K562 (cell line): ENCODE data around the gene EXOC3L1. TPM values are rescaled to one million over a fixed set of nuclear protein-coding genes. Genes with fewer than 3 reads are reported as not detected.

ENCODE experiments used
- ATAC-seq: fragments of 200-7000 bp; cut with Tn5 transposase; 3 replicates; pipeline ENCODE4 v1.9.1; 2020; ENCODE audit warnings: moderate library complexity
- BruUV-seq: library from RNA; stranded (reverse); fragments of 400-500 nt; replicated peaks from 2 replicates; lab custom pipeline; 2021; lab: Mats Ljungman, UMichigan
- CTCF ChIA-PET: fragments of 300-600 bp; formaldehyde crosslinking; extraction: SDS; loops from one replicate; lab custom pipeline; 2021; ENCODE audit warnings: low intra/inter-chr PET ratio; lab: Yijun Ruan, JAX
- POLR2A ChIA-PET: fragments of 300-600, 350-650 bp; sonication (Branson Sonifier 250); formaldehyde crosslinking; extraction: SDS; loops from one replicate; lab custom pipeline; 2021; ENCODE audit warnings: antibody characterized with exemption, inconsistent platforms; lab: Yijun Ruan, JAX
- DNase-seq, 4 experiments: peaks; one replicate each; pipeline versions ENCODE4 v3.0.0 to v3.0.0-alpha.2; 2011 to 2018; ENCODE audit warnings: low spot score in 3 of 4, mixed read lengths in 3 of 4; ENCODE audit errors: extremely low read depth in 1 of 4
- FAIRE-seq: peaks from 2 replicates; lab custom pipeline; 2011; peaks lifted over from hg19 to GRCh38; lab: Jason Lieb, UNC
- H2AFZ ChIP-seq: 2 replicates; pipeline ENCODE4 v1.6.0; 2011; ENCODE audit warnings: low read depth, low read length, control low read depth, inconsistent platforms
- H3K27ac ChIP-seq: fragments of 200-600 bp; 3 replicates; pipeline ENCODE4 v1.8.0; 2011; ENCODE audit warnings: low read depth, mild to moderate bottlenecking, control low read depth, inconsistent platforms, low read length, moderate library complexity, mixed read lengths; ENCODE audit errors: extremely low read depth
- H3K27me3 ChIP-seq, 2 experiments: fragments of 300-600 bp in 1 of 2; 2 replicates in 1 of 2; 3 replicates in 1 of 2; pipeline versions ENCODE4 v1.6.0 to v1.8.0; 2011; ENCODE audit warnings: inconsistent platforms in 2 of 2, low read length in 2 of 2, mild to moderate bottlenecking in 1 of 2, mixed read lengths in 1 of 2, moderate library complexity in 1 of 2; ENCODE audit not compliant: control insufficient read depth in 2 of 2, insufficient read depth in 2 of 2
- H3K36me3 ChIP-seq: fragments of 300-600 bp; 3 replicates; pipeline ENCODE4 v1.8.0; 2011; ENCODE audit warnings: mild to moderate bottlenecking, low read length, inconsistent platforms; ENCODE audit not compliant: control insufficient read depth, insufficient read depth
- H3K4me1 ChIP-seq, 2 experiments: fragments of 200-600 bp in 1 of 2; replicated peaks in 1 of 2; 2 replicates in 1 of 2; 3 replicates in 1 of 2; pipeline versions ENCODE4 v1.5.1 to v1.8.0; 2011; ENCODE audit warnings: inconsistent platforms in 2 of 2, low read length in 2 of 2, mild to moderate bottlenecking in 1 of 2, mixed read lengths in 1 of 2, moderate library complexity in 1 of 2; ENCODE audit not compliant: control insufficient read depth in 2 of 2, insufficient read depth in 2 of 2
- H3K4me2 ChIP-seq: 2 replicates; pipeline ENCODE4 v1.6.1; 2011; ENCODE audit warnings: low read length, control low read depth, inconsistent platforms, mixed read lengths; ENCODE audit not compliant: insufficient read depth
- H3K4me3 ChIP-seq: fragments of 200-600 bp; sonication (generic), shearing (Covaris generic); 2 replicates; pipeline ENCODE4 v1.5.1; 2016; ENCODE audit warnings: control low read depth, inconsistent platforms
- H3K79me2 ChIP-seq: fragments of 200-600 bp; 3 replicates; pipeline ENCODE4 v1.8.0; 2011; ENCODE audit warnings: low read length, inconsistent platforms; ENCODE audit not compliant: control insufficient read depth, insufficient read depth
- H3K9ac ChIP-seq, 2 experiments: 2 replicates each; pipeline versions ENCODE4 v1.6.0 to v1.6.1; 2011; ENCODE audit warnings: low read depth in 2 of 2, low read length in 2 of 2, control low read depth in 1 of 2, inconsistent platforms in 1 of 2, mild to moderate bottlenecking in 1 of 2, mixed read lengths in 1 of 2; ENCODE audit not compliant: insufficient read depth in 1 of 2
- H3K9me1 ChIP-seq: one replicate; pipeline ENCODE4 v1.6.0; 2011; ENCODE audit warnings: inconsistent platforms, mild to moderate bottlenecking, low read length, moderate library complexity; ENCODE audit not compliant: control insufficient read depth, insufficient read depth
- H3K9me3 ChIP-seq: replicated peaks from 2 replicates; pipeline ENCODE4 v1.5.1; 2011; ENCODE audit warnings: low read depth, low read length, inconsistent platforms; ENCODE audit not compliant: control insufficient read depth, insufficient read depth
- H4K20me1 ChIP-seq: replicated peaks from 2 replicates; pipeline ENCODE4 v1.6.1; 2011; ENCODE audit warnings: low read length, inconsistent platforms, mixed read lengths; ENCODE audit not compliant: control insufficient read depth, insufficient read depth
- BMI1 ChIP-seq: fragments of 150-350 bp; IDR thresholded peaks from 2 replicates; pipeline ENCODE4 v1.6.1; 2014; ENCODE audit warnings: low read length
- DACH1 ChIP-seq: fragments of 450-650 bp; IDR thresholded peaks from 2 replicates; pipeline ENCODE4 v1.6.1; 2018; ENCODE audit not compliant: partially characterized antibody
- DDX20 ChIP-seq: fragments of 450-650 bp; IDR thresholded peaks from 2 replicates; pipeline ENCODE4 v1.6.1; 2016; ENCODE audit warnings: missing genetic modification characterization, low read depth, mild to moderate bottlenecking, missing compliant biosample characterization, moderate library complexity
- HDAC2 ChIP-seq: fragments of 450-650 bp; IDR thresholded peaks from 2 replicates; pipeline ENCODE4 v1.6.1; 2016; ENCODE audit warnings: mild to moderate bottlenecking
- JUND ChIP-seq, 2 experiments: IDR thresholded peaks; 2 replicates in 1 of 2; 3 replicates in 1 of 2; pipeline ENCODE4 v1.6.1; 2011; ENCODE audit warnings: borderline replicate concordance in 2 of 2, low read depth in 2 of 2, low read length in 2 of 2, improper control_type of control experiment in 1 of 2, missing biosample characterization in 1 of 2, missing genetic modification characterization in 1 of 2, missing genetic modification reagents in 1 of 2
- KAT2B ChIP-seq: IDR thresholded peaks from one replicate; pipeline ENCODE4 v1.6.1; 2012; ENCODE audit warnings: low read depth, mild to moderate bottlenecking, control low read depth, inconsistent platforms, low read length, moderate library complexity
- NCOA2 ChIP-seq, 2 experiments: fragments of 450-650 bp; IDR thresholded peaks; 2 replicates each; pipeline ENCODE4 v1.6.1; 2018; ENCODE audit warnings: mild to moderate bottlenecking in 2 of 2, moderate library complexity in 1 of 2; ENCODE audit not compliant: partially characterized antibody in 2 of 2
- NR4A1 ChIP-seq, 2 experiments: fragments of 250-450 bp in 1 of 2; fragments of 450-650 bp in 1 of 2; sonication (Bioruptor Pico) in 1 of 2; IDR thresholded peaks; 2 replicates each; pipeline versions ENCODE4 v1.4.0 to v1.6.1; 2016 to 2020; ENCODE audit warnings: mild to moderate bottlenecking in 2 of 2, missing compliant biosample characterization in 1 of 2, missing genetic modification characterization in 1 of 2, moderate library complexity in 1 of 2
- STAT5A ChIP-seq: IDR thresholded peaks from 2 replicates; pipeline ENCODE4 v1.6.1; 2012; ENCODE audit warnings: low read length, inconsistent platforms, borderline replicate concordance
- ZNF133 ChIP-seq: fragments of 250-450 bp; sonication (Bioruptor Pico); IDR thresholded peaks from 2 replicates; pipeline ENCODE4 v1.4.0; 2020; ENCODE audit warnings: mild to moderate bottlenecking
- ZSCAN29 ChIP-seq: fragments of 450-650 bp; IDR thresholded peaks from 2 replicates; pipeline ENCODE4 v1.6.1; 2017
- WGBS: fragments of 100-300 bp; shearing (Covaris generic); methylation state at CpG from one replicate; pipeline ENCODE4 v1.1.6; 2016; ENCODE audit warnings: low coverage, mixed read lengths; ENCODE audit not compliant: insufficient coverage; ENCODE audit errors: missing lambda C conversion rate; 5-methylcytosine and 5-hydroxymethylcytosine counted together
- in situ Hi-C: fragments of 300-500 bp; cut with MboI; formaldehyde crosslinking; loops from 4 replicates; pipeline ENCODE4 v1.15.0; 2018; ENCODE audit warnings: inconsistent platforms, mixed read lengths
- intact Hi-C: fragments of 100-400 bp; cut with micrococcal nuclease; formaldehyde crosslinking; loops from 2 replicates; pipeline ENCODE4 v1.14.2; 2022
- polyA plus RNA-seq, 8 experiments: library from polyadenylated mRNA; depleted of rRNA in 4 of 8; stranded (reverse) in 5 of 8; unstranded in 3 of 8; fragments of >200 nt; fragmentation: Nextera tagmentation in 2 of 8; fragmentation: Illumina TruSeq in 1 of 8; extraction: Ambion mirVana in 2 of 8; extraction: Trizol in 1 of 8; gene quantifications; 2 replicates each; pipeline versions ENCODE4 v1.2.1 to v1.2.3, GENCODE V29; 2011 to 2014; ENCODE audit warnings: inconsistent platforms in 1 of 8, missing spikeins in 1 of 8
- total RNA-seq, 7 experiments: library from RNA; depleted of rRNA in 6 of 7; stranded (reverse); fragments of >200 nt in 6 of 7; fragmentation: Illumina TruSeq in 2 of 7; extraction: Trizol in 2 of 7; gene quantifications; 2 replicates each; pipeline versions ENCODE4 v1.2.1 to v1.2.3, GENCODE V29; 2011 to 2021; ENCODE audit warnings: low replicate concordance in 1 of 7
- TF ChIP-seq, protein P1 (sequence below): fragments of 250-450 bp; sonication (Bioruptor Pico); IDR thresholded peaks from 2 replicates; pipeline ENCODE4 v1.5.0; 2021; ENCODE audit warnings: mild to moderate bottlenecking, borderline replicate concordance
- TF ChIP-seq, protein P2 (sequence below): fragments of 450-650 bp; IDR thresholded peaks from 2 replicates; pipeline ENCODE4 v1.7.0; 2016; ENCODE audit warnings: borderline replicate concordance
- TF ChIP-seq, protein P3 (sequence below): sonication (generic); formaldehyde crosslinking; IDR thresholded peaks from 2 replicates; pipeline ENCODE4 v1.8.0; 2022; ENCODE audit warnings: mild to moderate bottlenecking, missing genetic modification reagents

The EXOC3L1 gene
- total and polyA plus RNA-seq, 9 of the 15 experiments (the other 6 are each of a cell fraction or from before 2014, with no cell fraction given), result 0.08 TPM; not detected in 8

DNA sequence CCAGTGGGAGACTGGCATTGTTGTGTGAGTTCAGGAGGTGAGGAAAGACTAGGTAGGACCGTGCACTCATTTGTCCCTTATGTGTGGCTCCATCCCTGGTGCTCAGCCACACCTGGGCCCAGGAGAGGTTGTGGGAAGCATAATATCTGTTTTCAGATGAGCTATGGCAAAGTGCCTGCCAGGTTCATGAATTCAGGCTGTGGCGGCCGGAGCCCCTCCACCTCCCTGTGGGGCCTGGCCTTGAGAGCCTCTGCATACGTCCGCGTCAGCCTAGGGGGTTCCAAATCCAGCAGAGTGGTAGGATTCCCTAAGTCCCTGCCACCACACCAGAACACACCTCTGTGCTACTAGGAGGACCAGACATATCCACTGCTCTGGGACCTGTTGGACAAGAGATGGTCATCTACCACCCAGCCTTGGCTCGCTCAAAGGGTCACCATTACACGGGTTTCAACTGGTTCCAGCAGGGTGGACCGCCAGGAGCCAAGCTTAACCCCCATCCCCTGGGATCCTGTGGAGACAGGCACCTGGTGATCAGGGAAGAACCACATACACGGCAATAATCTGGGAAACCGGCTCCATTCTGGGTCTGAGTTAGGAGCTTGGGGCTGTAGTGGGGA is 41.2 kb downstream of the EXOC3L1 start:
- POLR2A ChIA-PET, result interaction anchor here (0.6 to 1.1 kb wide), 2 partner anchors 10 to 130 kb away, joined by 3 read pairs; no protein-coding TSS in a partner anchor
- in situ Hi-C loops, result no loop called here
- TF ChIP-seq HDAC2 (no peak), JUND (IDR thresholded peaks at IDR 0.05; ENCODE audit: borderline replicate concordance, low read depth, low read length) (no peak), JUND (tag; IDR thresholded peaks at IDR 0.05; ENCODE audit: borderline replicate concordance, low read depth, low read length) (no peak), KAT2B (no peak), ZNF133 (CRISPR knock-in tag) (no peak), ZSCAN29 (no peak), DACH1 (no peak), DDX20 (tag) (no peak), NCOA2 (IDR thresholded peaks at IDR 0.05; ENCODE audit: partially characterized antibody in 2 of 2) (no peak), STAT5A (no peak), NR4A1 (CRISPR knock-in tag; IDR thresholded peaks at IDR 0.05) (no peak), NR4A1 (tag; IDR thresholded peaks at IDR 0.05) (no peak), BMI1 (no peak)
- TF ChIP-seq, protein P1, sequence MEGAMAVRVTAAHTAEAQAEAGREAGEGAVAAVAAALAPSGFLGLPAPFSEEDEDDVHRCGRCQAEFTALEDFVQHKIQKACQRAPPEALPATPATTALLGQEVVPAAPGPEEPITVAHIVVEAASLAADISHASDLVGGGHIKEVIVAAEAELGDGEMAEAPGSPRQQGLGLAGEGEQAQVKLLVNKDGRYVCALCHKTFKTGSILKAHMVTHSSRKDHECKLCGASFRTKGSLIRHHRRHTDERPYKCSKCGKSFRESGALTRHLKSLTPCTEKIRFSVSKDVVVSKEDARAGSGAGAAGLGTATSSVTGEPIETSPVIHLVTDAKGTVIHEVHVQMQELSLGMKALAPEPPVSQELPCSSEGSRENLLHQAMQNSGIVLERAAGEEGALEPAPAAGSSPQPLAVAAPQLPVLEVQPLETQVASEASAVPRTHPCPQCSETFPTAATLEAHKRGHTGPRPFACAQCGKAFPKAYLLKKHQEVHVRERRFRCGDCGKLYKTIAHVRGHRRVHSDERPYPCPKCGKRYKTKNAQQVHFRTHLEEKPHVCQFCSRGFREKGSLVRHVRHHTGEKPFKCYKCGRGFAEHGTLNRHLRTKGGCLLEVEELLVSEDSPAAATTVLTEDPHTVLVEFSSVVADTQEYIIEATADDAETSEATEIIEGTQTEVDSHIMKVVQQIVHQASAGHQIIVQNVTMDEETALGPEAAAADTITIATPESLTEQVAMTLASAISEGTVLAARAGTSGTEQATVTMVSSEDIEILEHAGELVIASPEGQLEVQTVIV (CRISPR knock-in tag), result no peak
- TF ChIP-seq, protein P2, sequence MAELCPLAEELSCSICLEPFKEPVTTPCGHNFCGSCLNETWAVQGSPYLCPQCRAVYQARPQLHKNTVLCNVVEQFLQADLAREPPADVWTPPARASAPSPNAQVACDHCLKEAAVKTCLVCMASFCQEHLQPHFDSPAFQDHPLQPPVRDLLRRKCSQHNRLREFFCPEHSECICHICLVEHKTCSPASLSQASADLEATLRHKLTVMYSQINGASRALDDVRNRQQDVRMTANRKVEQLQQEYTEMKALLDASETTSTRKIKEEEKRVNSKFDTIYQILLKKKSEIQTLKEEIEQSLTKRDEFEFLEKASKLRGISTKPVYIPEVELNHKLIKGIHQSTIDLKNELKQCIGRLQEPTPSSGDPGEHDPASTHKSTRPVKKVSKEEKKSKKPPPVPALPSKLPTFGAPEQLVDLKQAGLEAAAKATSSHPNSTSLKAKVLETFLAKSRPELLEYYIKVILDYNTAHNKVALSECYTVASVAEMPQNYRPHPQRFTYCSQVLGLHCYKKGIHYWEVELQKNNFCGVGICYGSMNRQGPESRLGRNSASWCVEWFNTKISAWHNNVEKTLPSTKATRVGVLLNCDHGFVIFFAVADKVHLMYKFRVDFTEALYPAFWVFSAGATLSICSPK, result no peak
- TF ChIP-seq, protein P3, sequence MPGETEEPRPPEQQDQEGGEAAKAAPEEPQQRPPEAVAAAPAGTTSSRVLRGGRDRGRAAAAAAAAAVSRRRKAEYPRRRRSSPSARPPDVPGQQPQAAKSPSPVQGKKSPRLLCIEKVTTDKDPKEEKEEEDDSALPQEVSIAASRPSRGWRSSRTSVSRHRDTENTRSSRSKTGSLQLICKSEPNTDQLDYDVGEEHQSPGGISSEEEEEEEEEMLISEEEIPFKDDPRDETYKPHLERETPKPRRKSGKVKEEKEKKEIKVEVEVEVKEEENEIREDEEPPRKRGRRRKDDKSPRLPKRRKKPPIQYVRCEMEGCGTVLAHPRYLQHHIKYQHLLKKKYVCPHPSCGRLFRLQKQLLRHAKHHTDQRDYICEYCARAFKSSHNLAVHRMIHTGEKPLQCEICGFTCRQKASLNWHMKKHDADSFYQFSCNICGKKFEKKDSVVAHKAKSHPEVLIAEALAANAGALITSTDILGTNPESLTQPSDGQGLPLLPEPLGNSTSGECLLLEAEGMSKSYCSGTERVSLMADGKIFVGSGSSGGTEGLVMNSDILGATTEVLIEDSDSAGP (CRISPR knock-in tag), result no peak

More for the DNA sequence above, 41.2 kb downstream of the EXOC3L1 start:
- no peak for FAIRE-seq
- CTCF ChIA-PET, result no interaction called here
- Histone ChIP-seq H3K27me3 (no peaks in the 10 kb centered on the region), H3K79me2 (no peaks in the 10 kb centered on the region), H3K9me1 (no peaks in the 10 kb centered on the region), H3K9ac (no peak overlapping the region), H3K27ac (no peak overlapping the region), H4K20me1 (no peaks in the 10 kb centered on the region), H3K4me2 (no peak overlapping the region), H3K4me3 (no peak overlapping the region), H3K4me1 (peaks cover 0 to 26% of the 10 kb centered on the region in 2 experiments; a peak in 2 of 5 replicates), H3K36me3 (peaks cover 52% of the 10 kb centered on the region; the same call in 2 of the 3 replicates), H3K9me3 (no peaks in the 10 kb centered on the region), H2AFZ (no peak overlapping the region)
- intact Hi-C loops, result no loop called here
- WGBS, result 97% methylated on average over 10 of the region's 11 CpGs
- BruUV-seq, result no TSS peak
- ATAC-seq, result no peak
- no peak for DNase-seq
